K562 (cell line): Measurements from ENCODE around the gene DGCR8. TPM values are rescaled to one million over a fixed set of nuclear protein-coding genes. Genes with fewer than 3 reads are reported as not detected.
A peak's percentile ranks its signal among the peaks of the same experiment; 100 is the strongest.

ENCODE experiments used
- BDP1 ChIP-seq: IDR thresholded peaks from 3 replicates; pipeline ENCODE4 v1.6.1; 2011; ENCODE audit not compliant: insufficient read length, insufficient read depth
- CAMTA2 ChIP-seq: fragments of 250-450 bp; sonication (Bioruptor Pico); conservative IDR thresholded peaks from 2 replicates; pipeline ENCODE4 v1.5.1; 2022
- CHD1 ChIP-seq: fragments of 200-600 bp; sonication (generic); IDR thresholded peaks from one replicate; pipeline ENCODE4 v1.6.1; 2012; ENCODE audit warnings: mild to moderate bottlenecking, moderate library complexity, low read length, inconsistent platforms
- FOXP1 ChIP-seq: sonication (generic); formaldehyde crosslinking; IDR thresholded peaks from 2 replicates; pipeline ENCODE4 v1.8.0; 2022; ENCODE audit warnings: mild to moderate bottlenecking, missing genetic modification reagents
- HOXB6 ChIP-seq: fragments of 250-450 bp; sonication (Bioruptor Pico); IDR thresholded peaks from 2 replicates; pipeline ENCODE4 v1.5.1; 2022; ENCODE audit warnings: mild to moderate bottlenecking, borderline replicate concordance
- IRF9 ChIP-seq: fragments of 450-650 bp; IDR thresholded peaks from 2 replicates; pipeline ENCODE4 v1.6.1; 2016; ENCODE audit warnings: missing biosample characterization, missing genetic modification characterization
- POLR2B ChIP-seq: fragments of 450-650 bp; IDR thresholded peaks from 2 replicates; pipeline ENCODE4 v1.6.1; 2018; ENCODE audit warnings: low read depth; ENCODE audit not compliant: partially characterized antibody
- POU5F1 ChIP-seq: fragments of 150-350 bp; IDR thresholded peaks from 2 replicates; pipeline ENCODE4 v1.6.1; 2014; ENCODE audit warnings: borderline replicate concordance, low read length, low read depth, mild to moderate bottlenecking; ENCODE audit not compliant: partially characterized antibody
- PTRF ChIP-seq: fragments of 450-650 bp; IDR thresholded peaks from 2 replicates; pipeline ENCODE4 v1.6.1; 2016; ENCODE audit warnings: mild to moderate bottlenecking, missing genetic modification characterization, missing compliant biosample characterization
- RBM17 ChIP-seq: fragments of 200-400 bp; formaldehyde crosslinking; IDR thresholded peaks from 2 replicates; pipeline ENCODE4 v1.6.1; 2017; ENCODE audit warnings: low read depth, mild to moderate bottlenecking, low read length, borderline replicate concordance
- ZBED1 ChIP-seq: IDR thresholded peaks from 2 replicates; pipeline ENCODE4 v1.6.1; 2014
- ZBTB8A ChIP-seq: fragments of 450-650 bp; IDR thresholded peaks from 2 replicates; pipeline ENCODE4 v1.6.1; 2018; ENCODE audit warnings: mild to moderate bottlenecking, moderate library complexity; ENCODE audit not compliant: partially characterized antibody
- ZFP36 ChIP-seq: fragments of 150-350 bp; IDR thresholded peaks from 2 replicates; pipeline ENCODE4 v1.6.1; 2018; ENCODE audit warnings: low read length, low read depth; ENCODE audit not compliant: partially characterized antibody
- ZKSCAN1 ChIP-seq: fragments of 150-350 bp; IDR thresholded peaks from 2 replicates; pipeline ENCODE4 v1.6.1; 2016; ENCODE audit warnings: low read depth, low read length
- ZNF140 ChIP-seq: fragments of 250-450 bp; sonication (Bioruptor Pico); IDR thresholded peaks from 2 replicates; pipeline ENCODE4 v1.8.0; 2021; ENCODE audit warnings: moderate library complexity, mild to moderate bottlenecking, inconsistent platforms
- ZNF239 ChIP-seq: fragments of 250-450 bp; sonication (Bioruptor Pico); IDR thresholded peaks from 2 replicates; pipeline ENCODE4 v1.4.0; 2020; ENCODE audit warnings: mild to moderate bottlenecking
- ZNF253 ChIP-seq: fragments of 250-450 bp; sonication (Bioruptor Pico); conservative IDR thresholded peaks from 2 replicates; pipeline ENCODE4 v1.6.1; 2021; ENCODE audit warnings: mild to moderate bottlenecking
- polyA plus RNA-seq, 8 experiments: library from polyadenylated mRNA; depleted of rRNA in 4 of 8; stranded (reverse) in 5 of 8; unstranded in 3 of 8; fragments of >200 nt; fragmentation: Nextera tagmentation in 2 of 8; fragmentation: Illumina TruSeq in 1 of 8; extraction: Ambion mirVana in 2 of 8; extraction: Trizol in 1 of 8; gene quantifications; 2 replicates each; pipeline versions ENCODE4 v1.2.1 to v1.2.3, GENCODE V29; 2011 to 2014; ENCODE audit warnings: inconsistent platforms in 1 of 8, missing spikeins in 1 of 8
- total RNA-seq, 7 experiments: library from RNA; depleted of rRNA in 6 of 7; stranded (reverse); fragments of >200 nt in 6 of 7; fragmentation: Illumina TruSeq in 2 of 7; extraction: Trizol in 2 of 7; gene quantifications; 2 replicates each; pipeline versions ENCODE4 v1.2.1 to v1.2.3, GENCODE V29; 2011 to 2021; ENCODE audit warnings: low replicate concordance in 1 of 7
- TF ChIP-seq, protein P1 (sequence below): fragments of 200-600 bp; sonication (generic); IDR thresholded peaks from one replicate; pipeline ENCODE4 v1.6.1; 2012; ENCODE audit warnings: mild to moderate bottlenecking, low read depth, low read length, inconsistent platforms

DGCR8 gene
- total and polyA plus RNA-seq, 9 of the 15 experiments (the other 6 are each of a cell fraction or from before 2014, with no cell fraction given) = 5.9 to 144 (median 80.1) TPM

GRCh38 chr22:20076627-20077172 is 3.3 kb upstream of the DGCR8 start (continued):
- no peak for TF ChIP-seq ZBED1
- no peak for TF ChIP-seq HOXB6 (CRISPR knock-in tag)
- no peak for TF ChIP-seq ZNF239 (CRISPR knock-in tag)
- 0 out of 2 replicates have a peak, but pooled peaks have one; percentile 23 for TF ChIP-seq ZKSCAN1
- no peak for TF ChIP-seq ZBTB8A
- TF ChIP-seq, protein P1, sequence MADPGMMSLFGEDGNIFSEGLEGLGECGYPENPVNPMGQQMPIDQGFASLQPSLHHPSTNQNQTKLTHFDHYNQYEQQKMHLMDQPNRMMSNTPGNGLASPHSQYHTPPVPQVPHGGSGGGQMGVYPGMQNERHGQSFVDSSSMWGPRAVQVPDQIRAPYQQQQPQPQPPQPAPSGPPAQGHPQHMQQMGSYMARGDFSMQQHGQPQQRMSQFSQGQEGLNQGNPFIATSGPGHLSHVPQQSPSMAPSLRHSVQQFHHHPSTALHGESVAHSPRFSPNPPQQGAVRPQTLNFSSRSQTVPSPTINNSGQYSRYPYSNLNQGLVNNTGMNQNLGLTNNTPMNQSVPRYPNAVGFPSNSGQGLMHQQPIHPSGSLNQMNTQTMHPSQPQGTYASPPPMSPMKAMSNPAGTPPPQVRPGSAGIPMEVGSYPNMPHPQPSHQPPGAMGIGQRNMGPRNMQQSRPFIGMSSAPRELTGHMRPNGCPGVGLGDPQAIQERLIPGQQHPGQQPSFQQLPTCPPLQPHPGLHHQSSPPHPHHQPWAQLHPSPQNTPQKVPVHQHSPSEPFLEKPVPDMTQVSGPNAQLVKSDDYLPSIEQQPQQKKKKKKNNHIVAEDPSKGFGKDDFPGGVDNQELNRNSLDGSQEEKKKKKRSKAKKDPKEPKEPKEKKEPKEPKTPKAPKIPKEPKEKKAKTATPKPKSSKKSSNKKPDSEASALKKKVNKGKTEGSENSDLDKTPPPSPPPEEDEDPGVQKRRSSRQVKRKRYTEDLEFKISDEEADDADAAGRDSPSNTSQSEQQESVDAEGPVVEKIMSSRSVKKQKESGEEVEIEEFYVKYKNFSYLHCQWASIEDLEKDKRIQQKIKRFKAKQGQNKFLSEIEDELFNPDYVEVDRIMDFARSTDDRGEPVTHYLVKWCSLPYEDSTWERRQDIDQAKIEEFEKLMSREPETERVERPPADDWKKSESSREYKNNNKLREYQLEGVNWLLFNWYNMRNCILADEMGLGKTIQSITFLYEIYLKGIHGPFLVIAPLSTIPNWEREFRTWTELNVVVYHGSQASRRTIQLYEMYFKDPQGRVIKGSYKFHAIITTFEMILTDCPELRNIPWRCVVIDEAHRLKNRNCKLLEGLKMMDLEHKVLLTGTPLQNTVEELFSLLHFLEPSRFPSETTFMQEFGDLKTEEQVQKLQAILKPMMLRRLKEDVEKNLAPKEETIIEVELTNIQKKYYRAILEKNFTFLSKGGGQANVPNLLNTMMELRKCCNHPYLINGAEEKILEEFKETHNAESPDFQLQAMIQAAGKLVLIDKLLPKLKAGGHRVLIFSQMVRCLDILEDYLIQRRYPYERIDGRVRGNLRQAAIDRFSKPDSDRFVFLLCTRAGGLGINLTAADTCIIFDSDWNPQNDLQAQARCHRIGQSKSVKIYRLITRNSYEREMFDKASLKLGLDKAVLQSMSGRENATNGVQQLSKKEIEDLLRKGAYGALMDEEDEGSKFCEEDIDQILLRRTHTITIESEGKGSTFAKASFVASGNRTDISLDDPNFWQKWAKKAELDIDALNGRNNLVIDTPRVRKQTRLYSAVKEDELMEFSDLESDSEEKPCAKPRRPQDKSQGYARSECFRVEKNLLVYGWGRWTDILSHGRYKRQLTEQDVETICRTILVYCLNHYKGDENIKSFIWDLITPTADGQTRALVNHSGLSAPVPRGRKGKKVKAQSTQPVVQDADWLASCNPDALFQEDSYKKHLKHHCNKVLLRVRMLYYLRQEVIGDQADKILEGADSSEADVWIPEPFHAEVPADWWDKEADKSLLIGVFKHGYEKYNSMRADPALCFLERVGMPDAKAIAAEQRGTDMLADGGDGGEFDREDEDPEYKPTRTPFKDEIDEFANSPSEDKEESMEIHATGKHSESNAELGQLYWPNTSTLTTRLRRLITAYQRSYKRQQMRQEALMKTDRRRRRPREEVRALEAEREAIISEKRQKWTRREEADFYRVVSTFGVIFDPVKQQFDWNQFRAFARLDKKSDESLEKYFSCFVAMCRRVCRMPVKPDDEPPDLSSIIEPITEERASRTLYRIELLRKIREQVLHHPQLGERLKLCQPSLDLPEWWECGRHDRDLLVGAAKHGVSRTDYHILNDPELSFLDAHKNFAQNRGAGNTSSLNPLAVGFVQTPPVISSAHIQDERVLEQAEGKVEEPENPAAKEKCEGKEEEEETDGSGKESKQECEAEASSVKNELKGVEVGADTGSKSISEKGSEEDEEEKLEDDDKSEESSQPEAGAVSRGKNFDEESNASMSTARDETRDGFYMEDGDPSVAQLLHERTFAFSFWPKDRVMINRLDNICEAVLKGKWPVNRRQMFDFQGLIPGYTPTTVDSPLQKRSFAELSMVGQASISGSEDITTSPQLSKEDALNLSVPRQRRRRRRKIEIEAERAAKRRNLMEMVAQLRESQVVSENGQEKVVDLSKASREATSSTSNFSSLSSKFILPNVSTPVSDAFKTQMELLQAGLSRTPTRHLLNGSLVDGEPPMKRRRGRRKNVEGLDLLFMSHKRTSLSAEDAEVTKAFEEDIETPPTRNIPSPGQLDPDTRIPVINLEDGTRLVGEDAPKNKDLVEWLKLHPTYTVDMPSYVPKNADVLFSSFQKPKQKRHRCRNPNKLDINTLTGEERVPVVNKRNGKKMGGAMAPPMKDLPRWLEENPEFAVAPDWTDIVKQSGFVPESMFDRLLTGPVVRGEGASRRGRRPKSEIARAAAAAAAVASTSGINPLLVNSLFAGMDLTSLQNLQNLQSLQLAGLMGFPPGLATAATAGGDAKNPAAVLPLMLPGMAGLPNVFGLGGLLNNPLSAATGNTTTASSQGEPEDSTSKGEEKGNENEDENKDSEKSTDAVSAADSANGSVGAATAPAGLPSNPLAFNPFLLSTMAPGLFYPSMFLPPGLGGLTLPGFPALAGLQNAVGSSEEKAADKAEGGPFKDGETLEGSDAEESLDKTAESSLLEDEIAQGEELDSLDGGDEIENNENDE = no peak
- TF ChIP-seq IRF9 (tag) = 0 out of 2 replicates have a peak, but pooled peaks have one; percentile 7
- no peak for TF ChIP-seq FOXP1 (CRISPR knock-in tag)
- no peak for TF ChIP-seq RBM17
- peak; percentile 11 for TF ChIP-seq ZFP36
- peak; percentile 62 for TF ChIP-seq CHD1
- no peak for TF ChIP-seq POU5F1
- TF ChIP-seq PTRF (tag) = no peak
- TF ChIP-seq ZNF253 = no peak
- TF ChIP-seq BDP1 = no peak
- TF ChIP-seq CAMTA2 = 0 out of 2 replicates have a peak, but pooled peaks have one; percentile 26
- TF ChIP-seq ZNF140 (CRISPR knock-in tag) = no peak
- TF ChIP-seq POLR2B = no peak
